OCI-LY7 (cell line): Measurements from ENCODE around the gene LRRK1.

Experiments
- EZH2phosphoT487 ChIP-seq: fragments of 200-600 bp; sonication (generic); IDR thresholded peaks from 2 replicates; pipeline ENCODE4 v1.6.1; 2018; ENCODE audit warnings: low read depth, borderline replicate concordance, mild to moderate bottlenecking, mixed run types, antibody characterized with exemption, low read length, moderate library complexity, mixed read lengths
- TF ChIP-seq, protein P1 (sequence below): fragments of 200-600 bp; sonication (generic); conservative IDR thresholded peaks from 2 replicates; pipeline ENCODE4 v1.5.1; 2014; ENCODE audit warnings: mild to moderate bottlenecking, antibody characterized with exemption, low read length, moderate library complexity, mixed read lengths

- TF ChIP-seq, protein P1, sequence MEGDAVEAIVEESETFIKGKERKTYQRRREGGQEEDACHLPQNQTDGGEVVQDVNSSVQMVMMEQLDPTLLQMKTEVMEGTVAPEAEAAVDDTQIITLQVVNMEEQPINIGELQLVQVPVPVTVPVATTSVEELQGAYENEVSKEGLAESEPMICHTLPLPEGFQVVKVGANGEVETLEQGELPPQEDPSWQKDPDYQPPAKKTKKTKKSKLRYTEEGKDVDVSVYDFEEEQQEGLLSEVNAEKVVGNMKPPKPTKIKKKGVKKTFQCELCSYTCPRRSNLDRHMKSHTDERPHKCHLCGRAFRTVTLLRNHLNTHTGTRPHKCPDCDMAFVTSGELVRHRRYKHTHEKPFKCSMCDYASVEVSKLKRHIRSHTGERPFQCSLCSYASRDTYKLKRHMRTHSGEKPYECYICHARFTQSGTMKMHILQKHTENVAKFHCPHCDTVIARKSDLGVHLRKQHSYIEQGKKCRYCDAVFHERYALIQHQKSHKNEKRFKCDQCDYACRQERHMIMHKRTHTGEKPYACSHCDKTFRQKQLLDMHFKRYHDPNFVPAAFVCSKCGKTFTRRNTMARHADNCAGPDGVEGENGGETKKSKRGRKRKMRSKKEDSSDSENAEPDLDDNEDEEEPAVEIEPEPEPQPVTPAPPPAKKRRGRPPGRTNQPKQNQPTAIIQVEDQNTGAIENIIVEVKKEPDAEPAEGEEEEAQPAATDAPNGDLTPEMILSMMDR = no peak
- TF ChIP-seq EZH2phosphoT487 = no peak
Observed at GRCh38 chr15:101051291-101052030, 132.3 kb downstream of the LRRK1 start.
